IMR-90 (cell line): ENCODE data around the gene KCNS1. TPM values are rescaled to one million over a fixed set of nuclear protein-coding genes. Genes with fewer than 3 reads are reported as not detected.

Source experiments
- ATAC-seq: fragments of 200-7000 bp; cut with Tn5 transposase; 2 replicates; pipeline ENCODE4 v1.9.1; 2020; ENCODE audit warnings: low read depth, mild to moderate bottlenecking, moderate library complexity
- BruUV-seq: library from RNA; stranded (reverse); fragments of 400-500 nt; replicated peaks from 2 replicates; lab custom pipeline; 2021; lab: Mats Ljungman, UMichigan
- CTCF ChIA-PET: fragments of 300-600 bp; formaldehyde crosslinking; extraction: SDS; loops from one replicate; lab custom pipeline; 2021; ENCODE audit warnings: antibody characterized with exemption; lab: Yijun Ruan, JAX
- POLR2A ChIA-PET: fragments of 300-600 bp; sonication (Branson Sonifier 250); formaldehyde crosslinking; loops from one replicate; lab custom pipeline; 2022; ENCODE audit warnings: antibody characterized with exemption; ENCODE audit not compliant: unreplicated experiment; lab: Charles Lee
- DNase-seq: peaks from one replicate; pipeline ENCODE4 v3.0.0; 2013
- H2AFZ ChIP-seq: replicated peaks from 2 replicates; pipeline ENCODE3; 2013; ENCODE audit warnings: low read length, mild to moderate bottlenecking; ENCODE audit not compliant: poor library complexity
- H2AK5ac ChIP-seq: 2 replicates; pipeline ENCODE4 v1.6.1; 2013; ENCODE audit warnings: low read depth, low read length, inconsistent platforms
- H2AK9ac ChIP-seq: replicated peaks from 2 replicates; pipeline ENCODE3; 2013; ENCODE audit warnings: mild to moderate bottlenecking, low read depth, low read length, moderate library complexity; ENCODE audit not compliant: poor library complexity
- H2BK120ac ChIP-seq: 2 replicates; pipeline ENCODE4 v1.6.1; 2013; ENCODE audit warnings: low read depth, low read length, inconsistent platforms
- H2BK15ac ChIP-seq: 3 replicates; pipeline ENCODE4 v1.6.1; 2013; ENCODE audit warnings: low read depth, low read length, inconsistent platforms
- H2BK20ac ChIP-seq: 2 replicates; pipeline ENCODE4 v1.6.1; 2013; ENCODE audit warnings: low read depth, mild to moderate bottlenecking, inconsistent platforms, low read length, moderate library complexity
- H2BK5ac ChIP-seq: 2 replicates; pipeline ENCODE4 v1.6.1; 2013; ENCODE audit warnings: mild to moderate bottlenecking, low read depth, low read length, inconsistent platforms; ENCODE audit not compliant: poor library complexity, severe bottlenecking
- H3K14ac ChIP-seq: replicated peaks from 2 replicates; pipeline ENCODE4 v1.6.1; 2013; ENCODE audit warnings: low read depth, low read length, inconsistent platforms
- H3K18ac ChIP-seq: 2 replicates; pipeline ENCODE4 v1.6.1; 2013; ENCODE audit warnings: low read depth, low read length, control low read depth
- H3K23ac ChIP-seq: 2 replicates; pipeline ENCODE4 v1.6.1; 2013; ENCODE audit warnings: low read depth, low read length, inconsistent platforms
- H3K27ac ChIP-seq: 2 replicates; pipeline ENCODE4 v1.5.1; 2013; ENCODE audit warnings: mild to moderate bottlenecking, control low read depth, low read length; ENCODE audit not compliant: insufficient read depth
- H3K27me3 ChIP-seq: 2 replicates; pipeline ENCODE4 v1.6.1; 2013; ENCODE audit warnings: low read length; ENCODE audit not compliant: control insufficient read depth, insufficient read depth
- H3K36me3 ChIP-seq: 2 replicates; pipeline ENCODE4 v1.6.1; 2013; ENCODE audit warnings: low read length, mixed read lengths; ENCODE audit not compliant: control insufficient read depth, insufficient read depth
- H3K4ac ChIP-seq: 2 replicates; pipeline ENCODE4 v1.6.1; 2013; ENCODE audit warnings: low read depth, low read length, inconsistent platforms
- H3K4me1 ChIP-seq: 2 replicates; pipeline ENCODE4 v1.6.1; 2013; ENCODE audit warnings: low read length, mixed read lengths; ENCODE audit not compliant: control insufficient read depth, insufficient read depth
- H3K4me2 ChIP-seq: 2 replicates; pipeline ENCODE4 v1.6.1; 2013; ENCODE audit warnings: low read depth, mild to moderate bottlenecking, control low read depth, low read length, moderate library complexity
- H3K4me3 ChIP-seq: 2 replicates; pipeline ENCODE4 v1.5.1; 2013; ENCODE audit warnings: low read depth, mild to moderate bottlenecking, control low read depth, low read length, moderate library complexity; ENCODE audit not compliant: insufficient read depth
- H3K56ac ChIP-seq: 2 replicates; pipeline ENCODE4 v1.6.1; 2013; ENCODE audit warnings: low read length, inconsistent platforms; ENCODE audit not compliant: insufficient read depth; ENCODE audit errors: extremely low read depth
- H3K79me1 ChIP-seq, 2 experiments: 2 replicates each; pipeline ENCODE4 v1.6.1; 2013; ENCODE audit warnings: low read length in 2 of 2, inconsistent platforms in 1 of 2, low read depth in 1 of 2
- H3K9ac ChIP-seq: 2 replicates; pipeline ENCODE4 v1.6.1; 2013; ENCODE audit warnings: low read depth, low read length, control low read depth
- H3K9me1 ChIP-seq: 2 replicates; pipeline ENCODE4 v1.6.1; 2013; ENCODE audit warnings: low read length, inconsistent platforms; ENCODE audit not compliant: insufficient read depth
- H3K9me3 ChIP-seq: 2 replicates; pipeline ENCODE4 v1.6.1; 2013; ENCODE audit warnings: low read length; ENCODE audit not compliant: control insufficient read depth, insufficient read depth
- H4K20me1 ChIP-seq: 2 replicates; pipeline ENCODE4 v1.6.1; 2013; ENCODE audit warnings: low read length, inconsistent platforms; ENCODE audit not compliant: insufficient read depth
- H4K5ac ChIP-seq: 2 replicates; pipeline ENCODE4 v1.6.1; 2013; ENCODE audit warnings: mild to moderate bottlenecking, low read depth, low read length, control low read depth
- H4K8ac ChIP-seq, 2 experiments: 2 replicates each; pipeline ENCODE4 v1.6.1; 2013; ENCODE audit warnings: low read depth in 2 of 2, low read length in 2 of 2, control low read depth in 1 of 2, inconsistent platforms in 1 of 2
- H4K91ac ChIP-seq: 2 replicates; pipeline ENCODE4 v1.6.1; 2013; ENCODE audit warnings: low read depth, low read length, inconsistent platforms; ENCODE audit not compliant: insufficient read depth
- CEBPB ChIP-seq: IDR thresholded peaks from 2 replicates; pipeline ENCODE4 v1.6.1; 2012; ENCODE audit warnings: low read depth, low read length, improper control_type of control experiment
- CHD1 ChIP-seq: IDR thresholded peaks from 2 replicates; pipeline ENCODE4 v1.6.1; 2012; ENCODE audit warnings: low read depth, low read length, improper control_type of control experiment
- SMC3 ChIP-seq: fragments of 150-350 bp; IDR thresholded peaks from 2 replicates; pipeline ENCODE4 v1.6.1; 2016; ENCODE audit warnings: low read depth, mild to moderate bottlenecking, antibody characterized with exemption, low read length, moderate library complexity
- WGBS, 2 experiments: methylation state at CpG; one replicate each; pipeline versions ENCODE4 v1.1.5 to v1.1.7; 2013; ENCODE audit warnings: missing lambda C conversion rate in 2 of 2; ENCODE audit not compliant: insufficient read length in 1 of 2; ENCODE audit errors: extremely low coverage in 2 of 2; 5-methylcytosine and 5-hydroxymethylcytosine counted together
- dilution Hi-C: fragments of 300-500 bp; cut with HindIII; formaldehyde crosslinking; loops from one replicate; pipeline ENCODE4 v1.14.3; 2018; ENCODE audit warnings: low sequenced_read_pairs; ENCODE audit not compliant: unreplicated experiment
- in situ Hi-C: fragments of 300-500 bp; cut with MboI; formaldehyde crosslinking; loops from 3 replicates; pipeline ENCODE4 v1.14.3; 2019; ENCODE audit warnings: low sequenced_read_pairs, inconsistent platforms, mixed read lengths
- intact Hi-C: fragments of 100-400 bp; cut with micrococcal nuclease; formaldehyde crosslinking; loops from 2 replicates; pipeline ENCODE4 v1.10.0; 2022
- polyA plus RNA-seq, 3 experiments: library from polyadenylated mRNA; depleted of rRNA; stranded (reverse); fragments of >200 nt; gene quantifications; 2 replicates each; pipeline ENCODE4 v1.2.3, GENCODE V29; 2012; ENCODE audit warnings: low replicate concordance in 1 of 3
- total RNA-seq: library from RNA; depleted of rRNA; stranded (reverse); fragments of >200 nt; gene quantifications from 2 replicates; pipeline ENCODE4 v1.2.3, GENCODE V29; 2012

KCNS1 gene
- total and polyA plus RNA-seq, 2 of the 4 experiments (the other 2 are of a cell fraction), result 0.54 to 0.62 TPM

DNA sequence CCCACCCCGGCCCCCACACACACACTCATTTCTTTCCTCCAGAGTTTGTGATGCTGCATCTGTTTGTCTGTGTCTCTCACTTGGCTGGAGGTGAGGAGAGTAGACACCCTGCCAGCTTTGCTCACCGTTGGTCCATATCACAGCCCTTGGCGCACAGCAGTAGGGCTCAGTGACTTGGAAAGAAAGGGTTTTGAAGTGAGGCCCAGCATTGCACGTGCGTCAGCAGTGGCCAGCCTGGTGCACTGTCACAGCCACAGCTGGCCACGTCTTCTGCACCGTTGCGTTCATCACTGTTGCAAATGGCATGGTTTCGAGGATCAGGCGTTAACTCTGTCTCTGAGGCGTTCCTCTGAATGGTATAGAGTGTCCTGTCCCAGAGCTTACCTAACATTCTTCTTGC is 10.4 kb upstream of the KCNS1 start:
- in situ Hi-C loops (loop anchor here (25.0 kb wide), 1 partner anchor 176 kb away; no protein-coding TSS in a partner anchor), intact Hi-C loops (no loop called here), dilution Hi-C loops (no loop called here)
- no peak overlapping the region for H4K5ac ChIP-seq
- no peak overlapping the region for H2BK120ac ChIP-seq
- no peak overlapping the region for H3K4me3 ChIP-seq
- no peak overlapping the region for H3K9ac ChIP-seq
- no peak overlapping the region for H3K14ac ChIP-seq
- no peak overlapping the region for H2BK15ac ChIP-seq
- H2AK5ac ChIP-seq, result no peak overlapping the region
- H3K27me3 ChIP-seq, result peaks cover 43% of the 10 kb centered on the region
- H3K4me1 ChIP-seq, result no peaks in the 10 kb centered on the region
- no peaks in the 10 kb centered on the region for H3K9me1 ChIP-seq
- WGBS, 2 experiments, result 66% methylated on average over 7 of the region's 11 CpGs; no CpG with 5 or more reads in 1 of the 2 experiments
- H2AK9ac ChIP-seq, result no peak overlapping the region
- H2AFZ ChIP-seq, result no peak overlapping the region
- H3K27ac ChIP-seq, result no peak overlapping the region
- no peak for ATAC-seq
- H4K20me1 ChIP-seq, result no peaks in the 10 kb centered on the region
- no peak overlapping the region for H2BK5ac ChIP-seq
- H2BK20ac ChIP-seq, result no peak overlapping the region
- H3K4me2 ChIP-seq, result no peak overlapping the region
- ChIA-PET CTCF (interaction anchor here (0.6 to 2.0 kb wide), 11 partner anchors 8 to 183 kb away, joined by 3 to 13 read pairs (median 3); no protein-coding TSS in a partner anchor), POLR2A (interaction anchor here (0.6 kb wide), 1 partner anchor 150 kb away, joined by 3 read pairs; no protein-coding TSS in a partner anchor)
- DNase-seq, result no peak
- H3K4ac ChIP-seq, result no peak overlapping the region
- no peaks in the 10 kb centered on the region for H3K9me3 ChIP-seq
- H3K79me1 ChIP-seq, result no peaks in the 10 kb centered on the region
- no peak overlapping the region for H4K91ac ChIP-seq
- no TSS peak for BruUV-seq
- TF ChIP-seq SMC3 (no peak), CEBPB (no peak), CHD1 (no peak)
- no peak overlapping the region for H3K23ac ChIP-seq
- H4K8ac ChIP-seq, result no peak overlapping the region
- no peak overlapping the region for H3K18ac ChIP-seq
- no peaks in the 10 kb centered on the region for H3K36me3 ChIP-seq
- no peak overlapping the region for H3K56ac ChIP-seq
